ENCODE data around the gene SRPK1.

The SRPK1 gene

GRCh38 chr6:35874730-35875129 lies 46.2 kb downstream of the SRPK1 start:
- Histone ChIP-seq H3K27ac (ENCODE audit: low read length) (no peak overlapping the region), H4K20me1 (ENCODE audit: insufficient read depth, low read length) (peaks cover 3% of the 10 kb centered on the region; the same call in 1 of the 2 replicates), H3K4me1 (ENCODE audit: insufficient read depth, low read length) (no peaks in the 10 kb centered on the region), H3K79me2 (ENCODE audit: insufficient read depth, low read length) (no peaks in the 10 kb centered on the region), H2AFZ (ENCODE audit: low read depth, low read length) (no peak overlapping the region), H3K4me2 (ENCODE audit: insufficient read depth, low read length) (no peak overlapping the region), H3K9me3 (ENCODE audit: insufficient read depth, low read length, severe bottlenecking) (no peaks in the 10 kb centered on the region), H3K27me3 (ENCODE audit: insufficient read depth, low read length, poor library complexity) (no peaks in the 10 kb centered on the region), H3K4me3 (ENCODE audit: low read depth in 1 of 2, low read length in 2 of 2) (no peak overlapping the region), H3K36me3 (ENCODE audit: insufficient read depth, low read length) (peaks cover 68% of the 10 kb centered on the region), H3K9ac (ENCODE audit: low read depth, low read length) (no peak overlapping the region)
- DNase-seq (no peak), ATAC-seq (ENCODE audit: insufficient read depth, low read depth) (no peak)
- TF ChIP-seq EZH2 (IDR thresholded peaks at IDR 0.05; ENCODE audit: borderline replicate concordance, low read depth, low read length, severe bottlenecking) (no peak), CTCF (IDR thresholded peaks at IDR 0.05; ENCODE audit: borderline replicate concordance, extremely low read depth, low read length, poor library complexity, severe bottlenecking) (no peak)

GRCh38 chr6:35859367-35859766 lies 61.5 kb downstream of the SRPK1 start:
- DNase-seq = no peak
- Histone ChIP-seq H3K27ac (ENCODE audit: low read length) (no peak overlapping the region), H3K27me3 (ENCODE audit: insufficient read depth, low read length, poor library complexity) (no peaks in the 10 kb centered on the region), H4K20me1 (ENCODE audit: insufficient read depth, low read length) (peaks cover 9% of the 10 kb centered on the region), H3K9ac (ENCODE audit: low read depth, low read length) (no peak overlapping the region), H3K4me3 (ENCODE audit: low read depth in 1 of 2, low read length in 2 of 2) (no peak overlapping the region), H2AFZ (ENCODE audit: low read depth, low read length) (no peak overlapping the region), H3K36me3 (ENCODE audit: insufficient read depth, low read length) (peaks cover 82% of the 10 kb centered on the region), H3K79me2 (ENCODE audit: insufficient read depth, low read length) (no peaks in the 10 kb centered on the region; the same call in 1 of the 2 replicates), H3K4me1 (ENCODE audit: insufficient read depth, low read length) (no peaks in the 10 kb centered on the region), H3K4me2 (ENCODE audit: insufficient read depth, low read length) (no peak overlapping the region), H3K9me3 (ENCODE audit: insufficient read depth, low read length, severe bottlenecking) (no peaks in the 10 kb centered on the region)
- TF ChIP-seq CTCF (IDR thresholded peaks at IDR 0.05; ENCODE audit: borderline replicate concordance, extremely low read depth, low read length, poor library complexity, severe bottlenecking) = no peak
- no peak for TF ChIP-seq EZH2 (IDR thresholded peaks at IDR 0.05; ENCODE audit: borderline replicate concordance, low read depth, low read length, severe bottlenecking)
- no peak for ATAC-seq (ENCODE audit: insufficient read depth, low read depth)

- Histone ChIP-seq H3K4me2 (ENCODE audit: insufficient read depth, low read length) (no peak overlapping the region), H2AFZ (ENCODE audit: low read depth, low read length) (no peak overlapping the region), H3K27ac (ENCODE audit: low read length) (no peak overlapping the region), H3K36me3 (ENCODE audit: insufficient read depth, low read length) (peaks cover 90% of the 10 kb centered on the region), H3K9ac (ENCODE audit: low read depth, low read length) (no peak overlapping the region), H3K79me2 (ENCODE audit: insufficient read depth, low read length) (no peaks in the 10 kb centered on the region; the same call in 1 of the 2 replicates), H3K4me1 (ENCODE audit: insufficient read depth, low read length) (no peaks in the 10 kb centered on the region), H3K9me3 (ENCODE audit: insufficient read depth, low read length, severe bottlenecking) (no peaks in the 10 kb centered on the region), H3K27me3 (ENCODE audit: insufficient read depth, low read length, poor library complexity) (no peaks in the 10 kb centered on the region), H4K20me1 (ENCODE audit: insufficient read depth, low read length) (peaks cover 9% of the 10 kb centered on the region), H3K4me3 (ENCODE audit: low read depth in 1 of 2, low read length in 2 of 2) (no peak overlapping the region)
- DNase-seq (no peak), ATAC-seq (ENCODE audit: insufficient read depth, low read depth) (no peak)
- TF ChIP-seq EZH2 (IDR thresholded peaks at IDR 0.05; ENCODE audit: borderline replicate concordance, low read depth, low read length, severe bottlenecking) = no peak
- no peak for TF ChIP-seq CTCF (IDR thresholded peaks at IDR 0.05; ENCODE audit: borderline replicate concordance, extremely low read depth, low read length, poor library complexity, severe bottlenecking)
Observed at GRCh38 chr6:35857853-35858252, 63.0 kb downstream of the SRPK1 start.

- ATAC-seq (ENCODE audit: insufficient read depth, low read depth) (peak; percentile 52; the same call in 1 of the 3 replicates), DNase-seq (no peak)
- Histone ChIP-seq H3K36me3 (ENCODE audit: insufficient read depth, low read length) (peaks cover 90% of the 10 kb centered on the region), H3K9ac (ENCODE audit: low read depth, low read length) (no peak overlapping the region), H3K27ac (ENCODE audit: low read length) (no peak overlapping the region), H3K9me3 (ENCODE audit: insufficient read depth, low read length, severe bottlenecking) (no peaks in the 10 kb centered on the region), H3K4me1 (ENCODE audit: insufficient read depth, low read length) (no peaks in the 10 kb centered on the region), H3K4me2 (ENCODE audit: insufficient read depth, low read length) (no peak overlapping the region), H4K20me1 (ENCODE audit: insufficient read depth, low read length) (peaks cover under 1% of the 10 kb centered on the region; the same call in 1 of the 2 replicates), H3K27me3 (ENCODE audit: insufficient read depth, low read length, poor library complexity) (no peaks in the 10 kb centered on the region), H3K4me3 (ENCODE audit: low read depth in 1 of 2, low read length in 2 of 2) (no peak overlapping the region), H3K79me2 (ENCODE audit: insufficient read depth, low read length) (no peaks in the 10 kb centered on the region), H2AFZ (ENCODE audit: low read depth, low read length) (no peak overlapping the region)
- TF ChIP-seq CTCF (IDR thresholded peaks at IDR 0.05; ENCODE audit: borderline replicate concordance, extremely low read depth, low read length, poor library complexity, severe bottlenecking) (no peak), EZH2 (IDR thresholded peaks at IDR 0.05; ENCODE audit: borderline replicate concordance, low read depth, low read length, severe bottlenecking) (no peak)
Observed at GRCh38 chr6:35856250-35856649, 64.6 kb downstream of the SRPK1 start.
